ACHN (cell line): Measurements from ENCODE around the gene C10orf120.

Experiments used
- DNase-seq: peaks from one replicate; pipeline ENCODE4 v3.0.0-alpha.2; 2015
- in situ Hi-C: cut with HindIII; loops from 2 replicates; pipeline ENCODE4 v1.10.0; 2017; ENCODE audit warnings: low sequenced_read_pairs, low pct_ligation_motif_present, low pct_unique_long_range_greater_than_20kb

Gene C10orf120

GRCh38 chr10:122669045-122669444 is 30.6 kb downstream of the C10orf120 start:
- in situ Hi-C loops: no loop called here
- no peak for DNase-seq

GRCh38 chr10:122665946-122666345 is 33.7 kb downstream of the C10orf120 start:
- DNase-seq: no peak
- in situ Hi-C loops: no loop called here

GRCh38 chr10:122665329-122665860 is 34.3 kb downstream of the C10orf120 start:
- no peak for DNase-seq
- in situ Hi-C loops: no loop called here

- no peak for DNase-seq
- in situ Hi-C loops: no loop called here
Measured at GRCh38 chr10:122664501-122664900, 35.1 kb downstream of the C10orf120 start.

- DNase-seq: no peak
- in situ Hi-C loops: no loop called here
Measured at GRCh38 chr10:122663516-122664130, 36.0 kb downstream of the C10orf120 start.

DNA sequence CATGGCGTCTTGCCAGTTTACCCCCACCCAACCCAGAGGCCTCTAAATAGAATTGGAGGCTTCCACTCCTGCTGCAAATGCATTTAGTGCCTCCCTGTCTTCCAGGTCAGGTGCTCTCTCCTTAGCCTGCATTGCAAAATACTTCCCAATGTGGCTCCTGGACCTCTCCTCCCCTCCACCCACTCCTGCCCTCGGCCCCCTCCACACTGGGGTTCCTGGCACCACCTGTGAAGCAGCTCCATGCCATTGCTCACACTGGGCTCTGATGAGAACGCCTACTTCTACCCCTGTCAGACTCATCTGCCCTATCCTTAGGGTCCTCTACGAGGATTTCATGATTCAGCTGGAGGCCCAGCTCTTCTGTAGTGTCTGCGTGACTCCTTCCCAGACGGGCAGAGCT is 37.4 kb downstream of the C10orf120 start:
- no peak for DNase-seq
- in situ Hi-C loops: no loop called here

DNA sequence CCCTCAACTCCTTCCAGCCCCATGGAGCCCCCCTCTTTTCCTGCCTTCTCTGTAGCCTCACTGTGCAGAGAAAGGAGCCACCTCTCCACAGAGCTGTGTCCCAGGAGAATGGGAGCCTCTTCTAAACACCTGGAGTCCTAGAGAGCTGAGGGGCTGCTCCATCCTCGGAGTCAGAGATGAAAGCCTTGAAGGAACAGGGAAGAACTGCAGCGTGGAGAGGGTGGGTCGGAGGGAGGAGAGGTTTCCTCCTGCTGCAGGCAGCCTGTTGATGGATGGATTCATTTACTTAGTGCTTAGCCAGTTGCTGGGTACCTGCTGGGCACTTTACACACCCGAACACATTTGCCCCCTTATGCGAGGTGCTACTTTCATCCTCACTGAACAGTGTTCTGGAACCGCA is 39.0 kb downstream of the C10orf120 start:
- no peak for DNase-seq
- in situ Hi-C loops: no loop called here

DNA sequence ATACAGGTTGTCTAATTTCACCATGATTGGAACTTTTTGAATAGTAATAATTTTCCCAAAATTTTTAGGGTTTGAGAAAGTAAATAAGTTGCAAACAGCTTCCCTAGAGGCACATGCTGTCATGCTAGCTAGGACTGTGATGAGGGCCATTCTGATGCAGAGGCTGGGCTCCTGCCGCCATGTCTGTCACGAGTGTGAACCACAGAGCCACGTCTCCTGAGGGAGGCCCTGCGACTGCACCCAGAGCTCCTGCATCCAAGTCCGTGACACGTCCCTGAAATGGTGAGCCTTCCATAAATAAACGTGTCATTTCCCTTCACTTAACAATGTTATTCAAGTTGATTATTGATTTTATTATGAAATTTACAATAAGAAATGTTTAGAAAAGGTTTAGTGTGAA is 40.0 kb downstream of the C10orf120 start:
- in situ Hi-C loops: no loop called here

GRCh38 chr10:122659126-122659525 is 40.5 kb downstream of the C10orf120 start:
- no peak for DNase-seq
- in situ Hi-C loops: no loop called here

More for the DNA sequence above, 40.0 kb downstream of the C10orf120 start:
- no peak for DNase-seq

- in situ Hi-C loops: no loop called here
- DNase-seq: no peak
Measured at GRCh38 chr10:122658356-122659049, 41.1 kb downstream of the C10orf120 start.

GRCh38 chr10:122657729-122658128 is 41.9 kb downstream of the C10orf120 start:
- no peak for DNase-seq
- in situ Hi-C loops: no loop called here

GRCh38 chr10:122657255-122657654 is 42.4 kb downstream of the C10orf120 start:
- no peak for DNase-seq
- in situ Hi-C loops: no loop called here

DNA sequence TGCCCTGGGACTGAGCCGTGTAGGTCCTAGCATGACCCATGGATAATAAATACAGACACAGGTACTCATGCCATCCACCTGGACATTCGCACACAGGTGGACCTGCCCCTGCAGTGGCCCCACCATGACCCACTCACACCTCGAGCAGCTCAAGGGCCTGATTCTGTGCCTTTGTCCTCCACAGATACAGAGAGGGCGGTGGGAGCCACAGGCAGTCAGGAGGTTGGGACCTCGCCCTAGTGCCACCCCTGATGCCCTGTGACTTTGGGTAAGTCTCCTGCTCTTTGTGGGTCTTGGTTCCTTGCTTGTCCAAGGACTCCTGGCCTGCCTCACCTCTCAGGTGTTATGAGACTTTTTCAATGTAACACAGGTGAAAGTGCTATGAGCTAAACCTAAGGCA is 42.9 kb downstream of the C10orf120 start:
- no peak for DNase-seq
- in situ Hi-C loops: no loop called here

- in situ Hi-C loops: no loop called here
Measured at GRCh38 chr10:122656308-122656705, 43.3 kb downstream of the C10orf120 start.

GRCh38 chr10:122655524-122656307 is 43.9 kb downstream of the C10orf120 start:
- DNase-seq: no peak
- in situ Hi-C loops: no loop called here

More at GRCh38 chr10:122656308-122656705, 43.3 kb downstream of the C10orf120 start:
- no peak for DNase-seq

- in situ Hi-C loops: no loop called here
- no peak for DNase-seq
Measured at GRCh38 chr10:122650331-122650730, 49.3 kb downstream of the C10orf120 start.

DNA sequence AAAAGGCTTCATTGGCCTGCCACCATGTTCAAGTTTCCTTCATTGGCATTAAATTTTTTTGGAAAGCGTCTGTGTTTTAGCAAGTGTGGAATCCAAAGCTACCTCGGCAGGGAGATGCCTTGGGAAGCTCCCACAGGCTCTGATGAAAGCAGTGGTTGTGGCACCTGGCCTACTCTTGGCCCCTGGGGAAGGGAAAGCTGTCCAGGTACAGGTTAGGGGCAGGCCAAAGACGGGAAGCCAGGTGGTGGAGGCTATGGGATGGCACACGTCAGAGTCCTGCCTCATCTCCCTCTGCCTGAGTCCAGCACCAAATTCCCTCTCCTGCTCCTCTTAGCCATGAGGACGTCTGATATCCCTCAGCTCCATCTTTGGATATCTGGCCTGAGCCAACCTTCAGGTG is 49.7 kb downstream of the C10orf120 start:
- no peak for DNase-seq
- in situ Hi-C loops: no loop called here

GRCh38 chr10:122648599-122649428 is 50.8 kb downstream of the C10orf120 start:
- DNase-seq: peak; percentile 57
- in situ Hi-C loops: no loop called here
